ENCODE results near the gene ERGIC1. TPM values are rescaled to one million over a fixed set of nuclear protein-coding genes. Genes with fewer than 3 reads are reported as not detected.

Gene ERGIC1
- total RNA-seq, 1 donor from 2014 or later: 131 TPM

- Histone ChIP-seq H3K27me3 (ENCODE audit: insufficient read depth, low read length) (no peaks in the 10 kb centered on the region), H3K4me3 (ENCODE audit: insufficient read depth, low read depth, low read length) (no peak overlapping the region), H3K4me2 (ENCODE audit: low read length) (no peak overlapping the region), H3K9ac (ENCODE audit: low read length) (no peak overlapping the region), H3K79me2 (ENCODE audit: insufficient read depth, low read length) (no peaks in the 10 kb centered on the region), H3K9me3 (ENCODE audit: insufficient read depth, low read depth, low read length) (no peaks in the 10 kb centered on the region), H4K20me1 (ENCODE audit: insufficient read depth, low read length) (no peaks in the 10 kb centered on the region), H3K36me3 (ENCODE audit: insufficient read depth, low read length) (no peaks in the 10 kb centered on the region), H3K27ac (ENCODE audit: low read depth, low read length) (no peak overlapping the region), H2AFZ (ENCODE audit: low read depth, low read length) (no peak overlapping the region), H3K4me1 (ENCODE audit: insufficient read depth, low read length) (peaks cover 20% of the 10 kb centered on the region)
- DNase-seq (ENCODE audit: low read depth): no peak
- Mint-ChIP-seq H3K36me3 (ENCODE audit: low read depth, unreplicated experiment) (peaks cover 10% of the 10 kb centered on the region), H3K4me3 (ENCODE audit: unreplicated experiment) (no peak overlapping the region), H3K9me3 (ENCODE audit: unreplicated experiment) (no peaks in the 10 kb centered on the region), H3K4me1 (ENCODE audit: low read depth, unreplicated experiment) (peaks cover 18% of the 10 kb centered on the region), H3K27ac (ENCODE audit: unreplicated experiment) (no peak overlapping the region), H3K27me3 (ENCODE audit: low read depth, unreplicated experiment) (no peaks in the 10 kb centered on the region)
- no peak for FAIRE-seq
- TF ChIP-seq CTCF (IDR thresholded peaks at IDR 0.05; ENCODE audit: insufficient read depth, low read depth, low read length): no peak
- no peak for TF ChIP-seq EZH2 (IDR thresholded peaks at IDR 0.05; ENCODE audit: insufficient read depth, low read length)
Observed at GRCh38 chr5:172939611-172940267, 105.7 kb downstream of the ERGIC1 start.

GRCh38 chr5:172940268-172941066 lies 106.4 kb downstream of the ERGIC1 start:
- Histone ChIP-seq H3K9me3 (ENCODE audit: insufficient read depth, low read depth, low read length) (no peaks in the 10 kb centered on the region), H3K4me2 (ENCODE audit: low read length) (no peak overlapping the region), H3K27ac (ENCODE audit: low read depth, low read length) (no peak overlapping the region), H3K79me2 (ENCODE audit: insufficient read depth, low read length) (no peaks in the 10 kb centered on the region), H3K9ac (ENCODE audit: low read length) (no peak overlapping the region), H3K4me1 (ENCODE audit: insufficient read depth, low read length) (peaks cover 28% of the 10 kb centered on the region), H3K27me3 (ENCODE audit: insufficient read depth, low read length) (no peaks in the 10 kb centered on the region), H3K36me3 (ENCODE audit: insufficient read depth, low read length) (no peaks in the 10 kb centered on the region), H3K4me3 (ENCODE audit: insufficient read depth, low read depth, low read length) (no peak overlapping the region), H4K20me1 (ENCODE audit: insufficient read depth, low read length) (no peaks in the 10 kb centered on the region), H2AFZ (ENCODE audit: low read depth, low read length) (no peak overlapping the region)
- no peak for DNase-seq (ENCODE audit: low read depth)
- TF ChIP-seq CTCF (IDR thresholded peaks at IDR 0.05; ENCODE audit: insufficient read depth, low read depth, low read length) (no peak), EZH2 (IDR thresholded peaks at IDR 0.05; ENCODE audit: insufficient read depth, low read length) (no peak)
- H3K4me3 Mint-ChIP-seq (ENCODE audit: unreplicated experiment): no peak overlapping the region
- H3K36me3 Mint-ChIP-seq (ENCODE audit: low read depth, unreplicated experiment): peaks cover 10% of the 10 kb centered on the region
- no peak for FAIRE-seq
- no peaks in the 10 kb centered on the region for H3K27me3 Mint-ChIP-seq (ENCODE audit: low read depth, unreplicated experiment)
- H3K27ac Mint-ChIP-seq (ENCODE audit: unreplicated experiment): no peak overlapping the region
- H3K9me3 Mint-ChIP-seq (ENCODE audit: unreplicated experiment): no peaks in the 10 kb centered on the region
- peaks cover 25% of the 10 kb centered on the region for H3K4me1 Mint-ChIP-seq (ENCODE audit: low read depth, unreplicated experiment)

Data from astrocyte (in vitro differentiated cells and primary cell).